Liver (tissue), 3 donors: Measurements from ENCODE around the gene LEMD1.

Experiments
- FOXA1 ChIP-seq: IDR thresholded peaks from 2 replicates; pipeline ENCODE4 v1.6.1; 2016; ENCODE audit warnings: antibody characterized with exemption
- HNF4A ChIP-seq, 2 donors: conservative IDR thresholded peaks; 2 replicates each; pipeline ENCODE4 v1.6.1; 2016; ENCODE audit warnings: antibody characterized with exemption in 2 of 2, mild to moderate bottlenecking in 2 of 2
- JUND ChIP-seq, 2 donors: IDR thresholded peaks; 2 replicates each; pipeline ENCODE4 v1.6.1; 2016; ENCODE audit warnings: antibody characterized with exemption in 2 of 2
- RAD21 ChIP-seq, 2 donors: IDR thresholded peaks; 2 replicates each; pipeline ENCODE4 v1.6.1; 2016; ENCODE audit warnings: antibody characterized with exemption in 2 of 2, mild to moderate bottlenecking in 2 of 2
- SP1 ChIP-seq: IDR thresholded peaks from 2 replicates; pipeline ENCODE4 v1.6.1; 2018; ENCODE audit warnings: antibody characterized with exemption, mild to moderate bottlenecking
- YY1 ChIP-seq: IDR thresholded peaks from 2 replicates; pipeline ENCODE4 v1.6.1; 2016; ENCODE audit warnings: antibody characterized with exemption, mild to moderate bottlenecking
- TF ChIP-seq, protein P1 (sequence below): fragments of 150-350 bp; IDR thresholded peaks from 2 replicates; pipeline ENCODE4 v1.5.1; 2017; ENCODE audit warnings: improper control_type of control experiment, low read depth, low read length; ENCODE audit not compliant: missing input control
- donor health status: healthy.
- donor health status: healthy.

DNA sequence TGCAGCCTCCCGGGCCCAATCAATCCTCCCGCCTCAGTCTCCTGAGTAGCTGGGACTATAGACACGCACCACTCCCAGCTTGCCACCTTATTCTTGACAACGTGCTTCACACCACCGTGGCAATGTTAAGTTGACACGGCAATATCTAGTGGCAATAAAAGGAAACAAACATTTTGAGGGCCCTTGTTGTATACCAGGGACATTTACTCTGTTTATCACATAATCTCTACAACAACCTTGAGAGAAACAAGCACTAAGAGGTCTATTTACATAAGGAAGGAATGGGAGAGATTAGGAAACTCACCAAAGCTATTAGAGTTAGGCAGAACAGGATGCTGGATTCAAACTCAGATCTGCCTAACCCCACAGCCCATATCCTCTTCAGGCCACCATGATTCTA lies 68.2 kb downstream of the LEMD1 start:
- TF ChIP-seq, protein P1, sequence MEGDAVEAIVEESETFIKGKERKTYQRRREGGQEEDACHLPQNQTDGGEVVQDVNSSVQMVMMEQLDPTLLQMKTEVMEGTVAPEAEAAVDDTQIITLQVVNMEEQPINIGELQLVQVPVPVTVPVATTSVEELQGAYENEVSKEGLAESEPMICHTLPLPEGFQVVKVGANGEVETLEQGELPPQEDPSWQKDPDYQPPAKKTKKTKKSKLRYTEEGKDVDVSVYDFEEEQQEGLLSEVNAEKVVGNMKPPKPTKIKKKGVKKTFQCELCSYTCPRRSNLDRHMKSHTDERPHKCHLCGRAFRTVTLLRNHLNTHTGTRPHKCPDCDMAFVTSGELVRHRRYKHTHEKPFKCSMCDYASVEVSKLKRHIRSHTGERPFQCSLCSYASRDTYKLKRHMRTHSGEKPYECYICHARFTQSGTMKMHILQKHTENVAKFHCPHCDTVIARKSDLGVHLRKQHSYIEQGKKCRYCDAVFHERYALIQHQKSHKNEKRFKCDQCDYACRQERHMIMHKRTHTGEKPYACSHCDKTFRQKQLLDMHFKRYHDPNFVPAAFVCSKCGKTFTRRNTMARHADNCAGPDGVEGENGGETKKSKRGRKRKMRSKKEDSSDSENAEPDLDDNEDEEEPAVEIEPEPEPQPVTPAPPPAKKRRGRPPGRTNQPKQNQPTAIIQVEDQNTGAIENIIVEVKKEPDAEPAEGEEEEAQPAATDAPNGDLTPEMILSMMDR: no peak
- TF ChIP-seq RAD21 (IDR thresholded peaks at IDR 0.05) (no peak), YY1 (no peak), HNF4A (conservative IDR thresholded peaks at IDR 0.05) (no peak), JUND (IDR thresholded peaks at IDR 0.05) (no peak), SP1 (no peak), FOXA1 (no peak)
